H9 (cell line): Measurements from ENCODE around the gene TRIM65. TPM values are rescaled to one million over a fixed set of nuclear protein-coding genes. Genes with fewer than 3 reads are reported as not detected.

Source experiments
- DNase-seq: peaks from one replicate; pipeline ENCODE4 v3.0.0-alpha.2; 2017
- H2AFZ ChIP-seq: one replicate; pipeline ENCODE4 v1.6.1; 2013; ENCODE audit warnings: mild to moderate bottlenecking, low read length, control low read depth, moderate library complexity
- H2AK5ac ChIP-seq: 2 replicates; pipeline ENCODE4 v1.6.1; 2013; ENCODE audit warnings: low read length, control low read depth, mixed read lengths; ENCODE audit not compliant: insufficient read length
- H2BK120ac ChIP-seq: one replicate; pipeline ENCODE4 v1.6.1; 2013; ENCODE audit warnings: low read depth, mild to moderate bottlenecking, low read length, control low read depth, inconsistent platforms; ENCODE audit not compliant: poor library complexity, severe bottlenecking
- H2BK12ac ChIP-seq: 2 replicates; pipeline ENCODE4 v1.6.1; 2013; ENCODE audit warnings: low read length, control low read depth, mixed read lengths, low read depth; ENCODE audit not compliant: insufficient read length
- H2BK15ac ChIP-seq: 2 replicates; pipeline ENCODE4 v1.6.1; 2013; ENCODE audit warnings: low read depth, low read length, control low read depth
- H2BK20ac ChIP-seq: one replicate; pipeline ENCODE4 v1.6.1; 2013; ENCODE audit warnings: low read depth, mild to moderate bottlenecking, low read length, control low read depth, inconsistent platforms; ENCODE audit not compliant: poor library complexity, severe bottlenecking
- H2BK5ac ChIP-seq: 2 replicates; pipeline ENCODE4 v1.6.1; 2013; ENCODE audit warnings: low read length, control low read depth, mixed read lengths; ENCODE audit not compliant: insufficient read length
- H3K14ac ChIP-seq: 2 replicates; pipeline ENCODE4 v1.6.1; 2013; ENCODE audit warnings: low read length, control low read depth; ENCODE audit not compliant: insufficient read depth
- H3K18ac ChIP-seq: 2 replicates; pipeline ENCODE4 v1.6.1; 2013; ENCODE audit warnings: low read depth, mild to moderate bottlenecking, mixed read lengths, low read length, control low read depth; ENCODE audit not compliant: insufficient read length
- H3K23ac ChIP-seq: 2 replicates; pipeline ENCODE4 v1.6.1; 2013; ENCODE audit warnings: low read length, control low read depth, mixed read lengths, low read depth; ENCODE audit not compliant: insufficient read length
- H3K23me2 ChIP-seq: 2 replicates; pipeline ENCODE4 v1.6.1; 2013; ENCODE audit warnings: low read depth, mild to moderate bottlenecking, mixed read lengths, low read length, control low read depth; ENCODE audit not compliant: insufficient read length, poor library complexity, severe bottlenecking
- H3K27ac ChIP-seq: 2 replicates; pipeline ENCODE4 v1.5.1; 2013; ENCODE audit warnings: low read length, control low read depth, mixed read lengths, low read depth; ENCODE audit not compliant: insufficient read length
- H3K27me3 ChIP-seq: 2 replicates; pipeline ENCODE4 v1.6.1; 2013; ENCODE audit warnings: low read length, control low read depth, inconsistent platforms; ENCODE audit not compliant: insufficient read depth
- H3K4ac ChIP-seq: 2 replicates; pipeline ENCODE4 v1.6.1; 2013; ENCODE audit warnings: low read depth, mild to moderate bottlenecking, control low read depth, inconsistent platforms, low read length, moderate library complexity
- H3K4me1 ChIP-seq: 2 replicates; pipeline ENCODE4 v1.6.1; 2013; ENCODE audit warnings: low read length, control low read depth, inconsistent platforms; ENCODE audit not compliant: insufficient read depth
- H3K4me2 ChIP-seq: 2 replicates; pipeline ENCODE4 v1.6.1; 2013; ENCODE audit warnings: low read length, control low read depth, mixed read lengths; ENCODE audit not compliant: insufficient read length, insufficient read depth
- H3K56ac ChIP-seq: 2 replicates; pipeline ENCODE4 v1.6.1; 2013; ENCODE audit warnings: low read depth, mild to moderate bottlenecking, mixed read lengths, low read length, control low read depth; ENCODE audit not compliant: insufficient read length
- H3K79me1 ChIP-seq: 2 replicates; pipeline ENCODE4 v1.6.1; 2013; ENCODE audit warnings: low read depth, mild to moderate bottlenecking, moderate library complexity, low read length, control low read depth, inconsistent platforms; ENCODE audit not compliant: insufficient read depth, poor library complexity, severe bottlenecking
- H3K79me2 ChIP-seq: 2 replicates; pipeline ENCODE4 v1.6.1; 2013; ENCODE audit warnings: low read length, control low read depth, inconsistent platforms; ENCODE audit not compliant: insufficient read depth
- H3K9ac ChIP-seq: 2 replicates; pipeline ENCODE4 v1.6.1; 2013; ENCODE audit warnings: low read length, control low read depth, mixed read lengths; ENCODE audit not compliant: insufficient read length; ENCODE audit errors: extremely low read depth
- H3K9me3 ChIP-seq: one replicate; pipeline ENCODE4 v1.6.1; 2013; ENCODE audit warnings: low read depth, low read length, inconsistent platforms; ENCODE audit not compliant: control insufficient read depth
- H3T11ph ChIP-seq: one replicate; pipeline ENCODE4 v1.6.1; 2013; ENCODE audit warnings: mild to moderate bottlenecking, low read length, control low read depth, inconsistent platforms
- H4K20me1 ChIP-seq: one replicate; pipeline ENCODE4 v1.6.1; 2013; ENCODE audit not compliant: control insufficient read depth, insufficient read length, insufficient read depth
- H4K5ac ChIP-seq: 2 replicates; pipeline ENCODE4 v1.6.1; 2013; ENCODE audit warnings: low read depth, mild to moderate bottlenecking, mixed read lengths, low read length, control low read depth; ENCODE audit not compliant: insufficient read length
- H4K8ac ChIP-seq: replicated peaks from 2 replicates; pipeline ENCODE4 v1.6.1; 2013; ENCODE audit warnings: low read length, control low read depth, mixed read lengths, low read depth; ENCODE audit not compliant: insufficient read length
- H4K91ac ChIP-seq: 2 replicates; pipeline ENCODE4 v1.6.1; 2013; ENCODE audit warnings: low read depth, mild to moderate bottlenecking, moderate library complexity, mixed read lengths, low read length, control low read depth; ENCODE audit not compliant: insufficient read length
- H3K27ac Mint-ChIP-seq, 3 experiments: 2 replicates in 2 of 3; 3 replicates in 1 of 3; pipeline ENCODE4 v1.8.0; 2020 to 2021; ENCODE audit warnings: mixed read lengths in 3 of 3, mild to moderate bottlenecking in 1 of 3, moderate library complexity in 1 of 3
- H3K27me3 Mint-ChIP-seq: 2 replicates; pipeline ENCODE4 v1.8.0; 2021; ENCODE audit warnings: low read depth, mild to moderate bottlenecking, moderate library complexity, mixed read lengths
- H3K36me3 Mint-ChIP-seq, 3 experiments: 2 replicates in 2 of 3; 3 replicates in 1 of 3; pipeline ENCODE4 v1.8.0; 2020 to 2021; ENCODE audit warnings: low read depth in 3 of 3, mixed read lengths in 3 of 3; ENCODE audit not compliant: insufficient read depth in 1 of 3
- H3K4me1 Mint-ChIP-seq, 2 experiments: 2 replicates each; pipeline ENCODE4 v1.8.0; 2020; ENCODE audit warnings: mixed read lengths in 2 of 2
- H3K4me3 Mint-ChIP-seq, 2 experiments: 2 replicates in 1 of 2; 3 replicates in 1 of 2; pipeline ENCODE4 v1.8.0; 2020 to 2021; ENCODE audit warnings: mild to moderate bottlenecking in 2 of 2, mixed read lengths in 2 of 2, moderate library complexity in 1 of 2
- H3K9me3 Mint-ChIP-seq, 2 experiments: 2 replicates in 1 of 2; 3 replicates in 1 of 2; pipeline ENCODE4 v1.8.0; 2020; ENCODE audit warnings: mild to moderate bottlenecking in 2 of 2, mixed read lengths in 2 of 2, moderate library complexity in 1 of 2
- WGBS: extraction: QIAGEN DNeasy Blood & Tissue Kit; methylation state at CpG from one replicate; pipeline ENCODE4 v1.1.7; 2013; ENCODE audit warnings: missing lambda C conversion rate, low lambda C conversion rate, mixed read lengths; ENCODE audit not compliant: insufficient read length; ENCODE audit errors: extremely low coverage; 5-methylcytosine and 5-hydroxymethylcytosine counted together
- total RNA-seq: library from RNA; stranded (reverse); gene quantifications from 2 replicates; pipeline ENCODE4 v1.2.1, GENCODE V29; 2021
- TF ChIP-seq, protein P1 (sequence below): fragments of 200-600 bp; sonication (generic); conservative IDR thresholded peaks from 3 replicates; pipeline ENCODE4 v1.8.0; 2021; ENCODE audit warnings: antibody characterized with exemption, mild to moderate bottlenecking

TRIM65 gene
- total RNA-seq, 1 experiment from 2014 or later: 34.1 TPM

DNA sequence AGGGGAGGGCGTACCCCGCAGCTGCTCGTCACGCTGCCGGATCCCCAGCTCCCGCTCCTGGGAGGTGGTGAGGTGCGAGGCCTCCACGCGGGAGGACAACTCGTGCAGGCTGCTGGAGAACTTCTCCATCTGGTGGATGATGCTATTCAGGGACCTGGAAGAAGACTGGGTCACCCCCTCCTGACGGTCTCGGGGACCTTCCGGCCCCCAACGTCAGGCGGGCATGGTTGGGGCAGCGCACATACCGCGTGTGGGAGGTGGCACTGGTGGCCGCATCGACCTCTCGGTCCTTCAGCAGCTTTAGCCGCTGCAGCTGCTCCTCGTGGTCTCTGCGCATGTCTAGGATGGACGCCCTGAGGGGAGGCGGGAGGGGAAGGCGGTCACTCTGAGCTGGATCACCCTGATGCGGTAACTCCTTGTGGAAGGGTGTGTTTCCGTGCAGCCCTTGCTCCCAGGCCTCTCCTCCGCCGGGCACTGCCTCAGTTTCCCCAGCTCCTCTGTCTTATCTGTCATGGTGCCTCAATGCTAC is 21.2 kb upstream of the TRIM65 start:
- H3K9me3 ChIP-seq: no peaks in the 10 kb centered on the region
- H2AK5ac ChIP-seq: no peak overlapping the region
- WGBS: no CpG with 5 or more reads among the region's 31 CpGs
- H2AFZ ChIP-seq: no peak overlapping the region
- Mint-ChIP-seq H3K9me3 (no peaks in the 10 kb centered on the region), H3K27me3 (no peaks in the 10 kb centered on the region), H3K4me3 (no peak overlapping the region), H3K27ac (no peak overlapping the region), H3K36me3 (peaks cover 2 to 24% (median 4%) of the 10 kb centered on the region in 3 experiments; a peak in 6 of 7 replicates), H3K4me1 (no peaks in the 10 kb centered on the region)
- H4K20me1 ChIP-seq: no peaks in the 10 kb centered on the region
- TF ChIP-seq, protein P1, sequence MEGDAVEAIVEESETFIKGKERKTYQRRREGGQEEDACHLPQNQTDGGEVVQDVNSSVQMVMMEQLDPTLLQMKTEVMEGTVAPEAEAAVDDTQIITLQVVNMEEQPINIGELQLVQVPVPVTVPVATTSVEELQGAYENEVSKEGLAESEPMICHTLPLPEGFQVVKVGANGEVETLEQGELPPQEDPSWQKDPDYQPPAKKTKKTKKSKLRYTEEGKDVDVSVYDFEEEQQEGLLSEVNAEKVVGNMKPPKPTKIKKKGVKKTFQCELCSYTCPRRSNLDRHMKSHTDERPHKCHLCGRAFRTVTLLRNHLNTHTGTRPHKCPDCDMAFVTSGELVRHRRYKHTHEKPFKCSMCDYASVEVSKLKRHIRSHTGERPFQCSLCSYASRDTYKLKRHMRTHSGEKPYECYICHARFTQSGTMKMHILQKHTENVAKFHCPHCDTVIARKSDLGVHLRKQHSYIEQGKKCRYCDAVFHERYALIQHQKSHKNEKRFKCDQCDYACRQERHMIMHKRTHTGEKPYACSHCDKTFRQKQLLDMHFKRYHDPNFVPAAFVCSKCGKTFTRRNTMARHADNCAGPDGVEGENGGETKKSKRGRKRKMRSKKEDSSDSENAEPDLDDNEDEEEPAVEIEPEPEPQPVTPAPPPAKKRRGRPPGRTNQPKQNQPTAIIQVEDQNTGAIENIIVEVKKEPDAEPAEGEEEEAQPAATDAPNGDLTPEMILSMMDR: no peak
- H3K4me1 ChIP-seq: no peaks in the 10 kb centered on the region
- no peak overlapping the region for H3K18ac ChIP-seq
- no peak overlapping the region for H2BK5ac ChIP-seq
- H3K79me2 ChIP-seq: no peaks in the 10 kb centered on the region
- no peak overlapping the region for H3K4me2 ChIP-seq
- no peak overlapping the region for H3K56ac ChIP-seq
- H3K9ac ChIP-seq: no peak overlapping the region
- H4K5ac ChIP-seq: no peak overlapping the region
- H3K27ac ChIP-seq: no peak overlapping the region
- no peak overlapping the region for H2BK20ac ChIP-seq
- no peaks in the 10 kb centered on the region for H3K23me2 ChIP-seq
- H4K8ac ChIP-seq: no peak overlapping the region
- no peak overlapping the region for H2BK15ac ChIP-seq
- no peak overlapping the region for H2BK12ac ChIP-seq
- H3K4ac ChIP-seq: no peak overlapping the region
- DNase-seq: no peak
- no peaks in the 10 kb centered on the region for H3K79me1 ChIP-seq
- no peak overlapping the region for H3T11ph ChIP-seq
- H3K27me3 ChIP-seq: no peaks in the 10 kb centered on the region
- H2BK120ac ChIP-seq: no peak overlapping the region
- H3K23ac ChIP-seq: no peak overlapping the region
- no peak overlapping the region for H4K91ac ChIP-seq
- H3K14ac ChIP-seq: no peak overlapping the region
